Measurements from ENCODE around the gene ARID4B.
"Not testable (repeated sequence)": the region's sequence is repeated elsewhere in the genome, so short reads cannot be mapped to it uniquely, and the experiment has no call there.

The ARID4B gene, protein sequence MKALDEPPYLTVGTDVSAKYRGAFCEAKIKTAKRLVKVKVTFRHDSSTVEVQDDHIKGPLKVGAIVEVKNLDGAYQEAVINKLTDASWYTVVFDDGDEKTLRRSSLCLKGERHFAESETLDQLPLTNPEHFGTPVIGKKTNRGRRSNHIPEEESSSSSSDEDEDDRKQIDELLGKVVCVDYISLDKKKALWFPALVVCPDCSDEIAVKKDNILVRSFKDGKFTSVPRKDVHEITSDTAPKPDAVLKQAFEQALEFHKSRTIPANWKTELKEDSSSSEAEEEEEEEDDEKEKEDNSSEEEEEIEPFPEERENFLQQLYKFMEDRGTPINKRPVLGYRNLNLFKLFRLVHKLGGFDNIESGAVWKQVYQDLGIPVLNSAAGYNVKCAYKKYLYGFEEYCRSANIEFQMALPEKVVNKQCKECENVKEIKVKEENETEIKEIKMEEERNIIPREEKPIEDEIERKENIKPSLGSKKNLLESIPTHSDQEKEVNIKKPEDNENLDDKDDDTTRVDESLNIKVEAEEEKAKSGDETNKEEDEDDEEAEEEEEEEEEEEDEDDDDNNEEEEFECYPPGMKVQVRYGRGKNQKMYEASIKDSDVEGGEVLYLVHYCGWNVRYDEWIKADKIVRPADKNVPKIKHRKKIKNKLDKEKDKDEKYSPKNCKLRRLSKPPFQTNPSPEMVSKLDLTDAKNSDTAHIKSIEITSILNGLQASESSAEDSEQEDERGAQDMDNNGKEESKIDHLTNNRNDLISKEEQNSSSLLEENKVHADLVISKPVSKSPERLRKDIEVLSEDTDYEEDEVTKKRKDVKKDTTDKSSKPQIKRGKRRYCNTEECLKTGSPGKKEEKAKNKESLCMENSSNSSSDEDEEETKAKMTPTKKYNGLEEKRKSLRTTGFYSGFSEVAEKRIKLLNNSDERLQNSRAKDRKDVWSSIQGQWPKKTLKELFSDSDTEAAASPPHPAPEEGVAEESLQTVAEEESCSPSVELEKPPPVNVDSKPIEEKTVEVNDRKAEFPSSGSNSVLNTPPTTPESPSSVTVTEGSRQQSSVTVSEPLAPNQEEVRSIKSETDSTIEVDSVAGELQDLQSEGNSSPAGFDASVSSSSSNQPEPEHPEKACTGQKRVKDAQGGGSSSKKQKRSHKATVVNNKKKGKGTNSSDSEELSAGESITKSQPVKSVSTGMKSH (N-terminal part only)

DNA sequence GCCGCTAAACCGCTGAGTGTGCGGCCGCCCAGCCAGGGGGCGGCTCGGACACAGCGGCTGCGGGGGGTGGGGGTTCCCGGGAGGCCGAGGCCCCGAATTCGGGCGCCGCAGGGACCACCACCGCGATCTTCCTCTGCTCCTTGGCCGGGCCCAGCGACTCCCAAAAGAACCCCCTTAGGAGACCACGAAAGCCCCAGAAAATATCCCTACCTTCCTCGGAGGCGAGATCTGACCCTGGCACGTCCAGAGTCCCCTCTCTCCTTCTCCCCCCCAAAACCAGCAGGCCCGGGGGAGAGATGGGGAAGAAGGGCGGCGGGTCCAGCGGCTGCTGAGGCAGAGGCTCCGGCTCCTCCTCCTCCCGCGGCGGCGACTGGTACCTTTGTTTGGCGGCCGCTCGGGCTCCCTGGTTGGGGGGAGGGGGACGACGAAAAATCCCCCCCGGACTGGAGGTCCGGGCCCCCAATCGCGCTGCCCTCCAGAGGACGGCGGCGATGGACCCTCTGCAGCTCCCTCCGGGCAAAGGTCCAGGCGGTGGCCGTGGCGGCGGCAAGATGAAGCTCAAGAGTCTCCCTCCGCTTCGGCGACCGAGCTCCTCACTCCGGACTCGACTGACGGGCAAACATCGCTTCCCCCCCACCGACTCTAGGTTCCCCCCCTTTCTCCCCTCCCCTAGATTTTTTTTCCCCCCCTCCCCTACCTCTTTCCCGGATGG, at the start of gene ARID4B:
Gene ARID4B (minus strand): TSS at position 621 of the 712 bp plus-strand sequence. CDS start 1,260 bp downstream, outside the sequence.
- DNase-seq (ENCODE audit: low read depth): no peak

DNA sequence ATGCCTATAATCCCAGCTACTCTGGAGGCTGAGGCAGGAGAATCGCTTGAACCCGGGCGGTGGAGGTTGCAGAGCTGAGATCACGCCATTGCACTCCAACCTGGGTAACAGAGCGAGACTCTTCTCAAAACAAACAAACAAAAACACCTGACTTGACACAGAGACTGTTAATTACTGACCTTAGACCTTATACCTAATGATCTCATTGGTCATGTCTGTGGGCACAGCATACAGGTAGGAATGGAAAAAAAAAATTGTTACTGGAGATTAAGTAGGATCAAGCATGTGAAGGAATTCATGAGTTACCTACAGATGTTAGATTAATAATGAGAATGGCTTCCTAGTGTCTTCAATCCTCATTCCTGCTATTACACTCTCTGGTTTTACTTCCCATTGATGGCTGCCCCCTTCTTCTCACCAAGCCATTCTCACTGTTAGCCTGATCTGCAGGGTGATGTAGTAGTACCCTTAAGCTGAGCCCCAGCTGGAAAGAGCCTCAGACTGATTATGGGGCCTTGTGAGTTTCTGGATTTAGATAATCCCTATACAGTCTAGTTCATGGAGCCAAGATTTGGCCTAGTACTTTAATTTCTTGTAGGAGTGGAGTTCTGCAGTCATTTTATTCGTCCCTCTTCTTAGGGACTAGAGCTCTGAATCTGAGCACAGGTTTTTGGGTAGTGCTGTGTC, 48.1 kb upstream of the ARID4B start:
- no peak for DNase-seq (ENCODE audit: low read depth)

DNA sequence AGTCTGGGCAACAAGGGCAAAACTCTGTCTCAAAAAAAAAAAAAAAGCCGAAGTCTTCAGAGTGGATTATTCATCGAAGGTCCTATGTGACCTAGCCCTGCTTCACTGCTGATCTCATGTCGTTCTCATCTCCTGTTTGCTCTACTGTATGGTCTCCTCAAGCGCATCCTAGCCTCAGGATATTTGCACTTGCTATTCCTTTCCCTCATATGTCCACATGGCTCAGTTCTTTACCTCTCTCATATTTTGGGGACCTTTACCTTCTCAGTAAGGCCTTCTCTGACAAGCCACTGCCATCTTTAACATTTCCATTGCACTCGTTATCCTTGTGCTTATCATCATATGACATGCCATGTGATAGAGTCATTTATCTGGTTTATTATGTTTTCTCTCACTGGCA, 41.8 kb upstream of the ARID4B start:
- no peak for DNase-seq (ENCODE audit: low read depth)

DNA sequence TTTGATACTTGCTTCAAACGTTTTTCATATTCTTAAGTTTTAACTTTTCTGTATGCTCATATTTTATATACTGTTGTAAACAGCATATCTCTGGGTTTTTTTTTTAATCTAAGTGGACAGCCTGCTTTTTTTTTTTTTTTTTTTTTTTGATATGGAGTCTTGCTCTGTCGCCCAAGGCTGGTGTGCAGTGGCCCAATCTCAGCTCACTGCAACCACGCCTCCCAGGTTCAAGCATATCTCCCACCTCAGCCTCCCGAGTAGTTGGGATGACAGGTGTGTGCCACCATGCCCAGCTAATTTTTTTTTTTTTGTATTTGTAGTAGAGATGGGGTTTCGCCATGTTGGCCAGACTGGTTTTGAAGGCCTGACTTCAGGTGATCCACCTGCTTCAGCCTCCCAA, 40.4 kb upstream of the ARID4B start:
- no peak for DNase-seq (ENCODE audit: low read depth)

DNA sequence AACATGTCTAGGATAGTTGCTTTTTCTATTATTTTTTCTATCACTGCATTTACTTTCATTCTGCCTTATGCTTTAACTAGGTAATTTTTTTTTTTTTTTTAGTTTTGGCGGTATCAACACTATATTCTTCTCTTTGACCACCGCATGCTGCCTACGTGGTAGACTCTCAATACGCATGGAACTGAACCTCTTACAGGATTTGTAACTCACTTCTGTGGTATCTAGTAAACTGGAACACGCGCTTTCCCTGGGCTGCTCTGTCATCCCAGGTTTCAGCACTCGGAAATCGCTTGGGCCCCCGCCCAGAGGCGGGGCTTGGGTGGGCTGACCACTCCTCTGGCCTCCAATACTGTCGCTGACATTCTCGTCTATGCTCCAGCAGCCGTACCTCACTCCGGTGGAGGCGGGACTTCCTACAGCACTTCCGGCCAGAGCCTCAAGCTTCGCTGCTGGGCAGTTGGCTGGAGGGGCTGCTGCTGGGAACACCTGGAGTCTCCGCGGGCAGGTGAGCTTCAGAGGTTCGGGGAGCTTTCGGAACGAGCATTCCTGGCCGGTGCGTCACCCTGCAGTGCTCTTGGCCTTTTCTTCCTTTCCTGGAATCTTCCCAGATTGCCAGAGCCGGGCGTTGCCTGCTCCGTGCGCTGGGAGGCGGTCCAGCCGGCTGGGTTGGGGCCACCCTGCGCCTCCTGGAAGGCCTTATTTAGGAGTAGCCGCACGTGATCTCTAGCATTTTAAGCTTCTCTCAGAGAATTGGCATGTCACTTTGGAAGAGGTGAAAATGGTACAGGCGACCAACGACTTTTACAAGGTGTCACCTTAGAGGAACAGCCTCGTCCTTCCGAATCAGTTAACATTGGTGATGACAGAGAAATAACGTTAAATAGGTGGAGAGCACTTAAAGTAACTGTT, 39.3 kb upstream of the ARID4B start, which contains the start of gene TBCE:
Gene TBCE (plus strand): TSS at position 428 of the 909 bp plus-strand sequence. CDS start 12,623 bp downstream, outside the sequence.
- peak; percentile 92 for DNase-seq (ENCODE audit: low read depth)

DNA sequence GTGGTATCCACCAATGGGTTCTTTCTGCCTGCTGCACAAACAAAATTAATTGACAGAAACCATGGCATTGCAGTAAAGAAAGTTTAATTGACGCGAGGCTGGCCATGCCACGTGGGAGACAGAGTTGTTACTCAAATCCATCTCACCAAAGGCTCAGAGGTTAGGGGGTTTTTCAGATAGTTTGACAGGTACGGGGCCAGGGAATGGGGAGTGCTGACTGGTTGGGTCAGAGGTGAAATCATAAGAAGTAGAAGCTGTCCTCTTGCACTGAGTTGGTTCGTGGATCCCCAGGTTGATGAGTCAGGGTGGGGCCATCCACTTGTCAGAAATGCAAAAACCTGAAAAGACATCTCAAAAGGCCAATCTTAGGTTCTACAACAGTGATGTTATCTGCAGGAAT, 38.3 kb upstream of the ARID4B start:
- no peak for DNase-seq (ENCODE audit: low read depth)

DNA sequence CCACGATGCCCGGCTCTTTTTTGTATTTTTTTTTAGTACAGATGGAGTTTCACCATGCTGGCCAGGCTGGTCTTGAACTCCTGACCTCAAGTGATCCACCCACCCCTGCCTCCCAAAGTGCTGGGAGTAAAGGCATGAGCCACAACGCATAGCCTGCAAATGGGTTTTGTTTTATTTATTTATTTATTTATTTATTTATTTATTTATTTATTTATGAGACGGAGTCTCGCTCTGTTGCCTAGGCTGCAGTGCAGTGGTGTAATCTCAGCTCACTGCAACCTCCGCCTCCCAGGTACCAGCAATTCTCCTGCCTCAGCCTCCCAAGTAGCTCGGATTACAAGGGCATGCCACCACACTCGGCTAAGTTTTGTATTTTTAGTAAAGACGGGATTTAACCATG, 36.2 kb upstream of the ARID4B start:
- DNase-seq (ENCODE audit: low read depth): not testable (repeated sequence)

DNA sequence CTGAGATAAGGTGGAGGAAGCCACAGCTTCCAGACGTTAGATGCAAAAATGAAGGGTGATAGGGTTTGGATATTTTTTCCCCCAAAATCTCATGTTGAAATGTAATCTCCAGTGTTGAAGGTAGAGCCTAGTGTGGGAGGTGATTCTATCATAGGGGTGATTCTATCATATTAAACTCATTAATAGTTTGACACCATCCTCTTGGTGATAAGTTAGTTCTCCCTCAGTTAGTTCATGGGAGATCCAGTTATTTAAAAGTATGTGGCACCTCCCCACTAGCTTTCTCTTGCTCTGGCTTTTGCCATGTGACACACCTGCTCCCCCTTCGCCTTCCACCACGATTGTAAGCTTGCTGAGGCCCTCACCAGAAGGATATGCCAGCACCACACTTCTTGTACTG, 30.9 kb upstream of the ARID4B start:
- no peak for DNase-seq (ENCODE audit: low read depth)

DNA sequence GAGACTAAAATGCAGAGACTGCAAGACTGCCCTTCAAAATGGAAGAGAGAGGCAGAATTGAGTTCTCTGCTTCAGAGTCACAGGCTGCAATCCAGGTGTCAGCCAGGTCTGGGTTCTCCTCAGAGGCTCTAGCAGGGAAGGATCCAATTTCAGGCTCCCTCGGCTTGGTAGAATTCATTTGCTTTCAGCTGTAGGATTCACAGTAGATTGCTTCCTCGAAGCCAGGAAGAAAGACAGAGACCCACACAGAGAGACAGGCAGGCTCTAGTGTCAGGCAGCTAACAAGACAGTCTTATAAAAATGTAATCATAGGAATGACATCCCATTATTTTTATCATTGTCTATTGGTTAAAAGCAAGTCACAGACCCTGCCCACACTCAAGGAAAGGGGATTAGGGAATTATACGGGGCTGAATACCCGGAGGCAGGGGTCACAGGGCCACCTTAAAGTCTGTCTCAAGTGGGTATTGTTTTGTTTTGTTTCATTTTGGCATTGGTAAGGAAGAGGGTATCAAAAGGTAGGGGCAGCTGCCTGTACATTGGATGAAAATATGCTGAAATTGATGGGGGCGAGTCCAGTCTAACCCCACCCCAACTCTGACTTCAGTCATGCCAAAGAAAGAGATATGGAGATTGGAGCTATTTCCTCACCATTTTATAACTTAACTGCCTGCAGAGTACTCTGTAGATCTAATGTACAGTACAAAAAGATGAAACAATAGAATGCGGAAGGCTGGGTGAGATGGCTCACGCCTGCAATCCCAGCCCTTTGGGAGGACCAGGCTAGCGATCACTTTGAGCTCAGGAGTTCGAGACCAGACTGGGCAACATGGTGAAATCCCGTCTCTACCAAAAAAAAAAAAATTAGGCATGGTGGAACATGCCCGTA, 29.8 kb upstream of the ARID4B start:
- no peak for DNase-seq (ENCODE audit: low read depth)

DNA sequence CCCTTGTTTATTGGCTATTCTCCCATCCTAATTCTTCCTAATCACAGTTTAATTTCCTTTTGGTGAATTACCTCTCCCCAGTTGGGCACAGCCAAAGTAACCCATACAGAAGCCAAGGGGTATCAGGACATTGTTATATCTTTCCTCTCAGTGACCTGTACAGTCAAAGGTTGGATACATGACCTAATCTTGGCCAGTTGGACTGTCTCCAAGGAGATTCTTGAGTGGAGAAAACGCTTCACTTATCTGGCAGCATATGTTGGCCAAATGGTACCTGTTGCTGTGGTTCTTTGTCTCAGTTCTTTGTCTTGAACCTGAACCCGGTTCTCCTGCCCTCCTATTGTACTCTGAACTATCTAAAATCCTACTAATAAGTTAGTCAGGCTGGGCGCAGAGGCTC, 23.9 kb upstream of the ARID4B start:
- DNase-seq (ENCODE audit: low read depth): no peak

DNA sequence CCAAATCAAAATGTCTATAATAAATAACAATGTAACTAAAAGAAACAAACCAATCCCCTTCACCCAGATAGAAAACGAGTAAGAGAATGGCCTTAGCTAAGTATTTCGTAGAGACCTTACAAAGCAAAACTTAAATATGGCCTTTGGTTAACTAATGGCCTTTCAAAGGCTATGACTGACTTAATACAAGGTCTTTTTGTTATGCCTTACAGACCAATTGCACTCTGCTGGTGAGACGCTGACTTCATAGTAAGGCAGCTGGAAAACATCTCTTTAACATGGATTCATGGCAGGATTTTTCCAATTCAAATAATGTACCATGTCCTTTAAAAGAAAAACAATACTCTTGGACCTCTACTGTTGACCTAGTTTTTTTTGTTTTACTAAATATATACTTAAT, 23.5 kb upstream of the ARID4B start:
- no peak for DNase-seq (ENCODE audit: low read depth)

DNA sequence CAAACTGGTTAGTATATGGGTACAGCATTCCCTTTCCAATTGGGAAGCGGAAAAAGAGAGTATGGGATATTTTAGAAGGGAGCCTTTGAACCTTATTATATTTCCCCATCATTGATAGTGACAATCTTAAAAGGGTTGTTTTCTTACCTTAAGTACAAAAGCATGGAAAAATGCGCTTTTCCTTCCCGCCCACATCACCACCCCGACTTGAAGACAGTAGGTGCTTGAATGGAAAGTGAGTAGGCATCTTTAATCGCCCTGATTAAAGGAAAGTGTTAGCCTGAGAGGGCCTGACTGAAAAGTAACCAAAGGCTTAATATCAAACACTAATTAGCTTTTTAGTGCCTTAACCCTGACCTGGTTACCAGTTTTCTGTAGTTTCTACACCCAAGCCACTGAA, 15.7 kb upstream of the ARID4B start:
- DNase-seq (ENCODE audit: low read depth): no peak

DNA sequence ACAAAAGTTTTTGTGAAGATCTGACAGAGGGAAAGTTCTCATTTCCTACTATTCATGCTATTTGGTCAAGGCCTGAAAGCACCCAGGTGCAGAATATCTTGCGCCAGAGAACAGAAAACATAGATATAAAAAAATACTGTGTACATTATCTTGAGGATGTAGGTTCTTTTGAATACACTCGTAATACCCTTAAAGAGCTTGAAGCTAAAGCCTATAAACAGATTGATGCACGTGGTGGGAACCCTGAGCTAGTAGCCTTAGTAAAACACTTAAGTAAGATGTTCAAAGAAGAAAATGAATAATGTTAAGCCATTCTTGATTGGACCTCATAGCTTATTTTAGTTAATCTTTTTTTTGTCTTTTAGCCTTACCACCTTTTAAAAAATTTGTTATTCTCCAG, 14.5 kb upstream of the ARID4B start:
- no peak for DNase-seq (ENCODE audit: low read depth)

DNA sequence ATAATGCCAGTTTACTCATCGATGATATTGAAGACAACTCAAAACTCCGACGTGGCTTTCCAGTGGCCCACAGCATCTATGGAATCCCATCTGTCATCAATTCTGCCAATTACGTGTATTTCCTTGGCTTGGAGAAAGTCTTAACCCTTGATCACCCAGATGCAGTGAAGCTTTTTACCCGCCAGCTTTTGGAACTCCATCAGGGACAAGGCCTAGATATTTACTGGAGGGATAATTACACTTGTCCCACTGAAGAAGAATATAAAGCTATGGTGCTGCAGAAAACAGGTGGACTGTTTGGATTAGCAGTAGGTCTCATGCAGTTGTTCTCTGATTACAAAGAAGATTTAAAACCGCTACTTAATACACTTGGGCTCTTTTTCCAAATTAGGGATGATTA, 14.1 kb upstream of the ARID4B start:
- DNase-seq (ENCODE audit: low read depth): no peak

DNA sequence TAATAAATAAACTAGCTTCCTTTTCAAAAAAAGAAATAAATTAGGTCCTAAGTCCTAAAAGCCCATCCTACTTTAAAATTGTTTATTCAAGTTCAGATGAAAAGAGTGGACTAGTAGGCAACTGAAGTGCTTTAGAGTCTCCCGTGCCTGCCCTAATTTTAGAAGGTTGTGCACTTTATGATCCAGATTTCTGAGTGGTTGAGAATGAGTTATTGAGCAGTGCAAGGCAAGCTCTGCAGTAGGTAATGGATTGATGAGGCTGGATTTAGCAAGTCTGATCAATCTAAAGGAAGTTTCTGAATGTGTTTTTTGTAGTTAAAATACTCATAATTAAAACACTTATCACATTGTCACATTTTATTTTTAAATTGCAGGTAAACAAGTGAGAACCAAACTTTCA, 13.4 kb upstream of the ARID4B start:
- DNase-seq (ENCODE audit: low read depth): no peak

DNA sequence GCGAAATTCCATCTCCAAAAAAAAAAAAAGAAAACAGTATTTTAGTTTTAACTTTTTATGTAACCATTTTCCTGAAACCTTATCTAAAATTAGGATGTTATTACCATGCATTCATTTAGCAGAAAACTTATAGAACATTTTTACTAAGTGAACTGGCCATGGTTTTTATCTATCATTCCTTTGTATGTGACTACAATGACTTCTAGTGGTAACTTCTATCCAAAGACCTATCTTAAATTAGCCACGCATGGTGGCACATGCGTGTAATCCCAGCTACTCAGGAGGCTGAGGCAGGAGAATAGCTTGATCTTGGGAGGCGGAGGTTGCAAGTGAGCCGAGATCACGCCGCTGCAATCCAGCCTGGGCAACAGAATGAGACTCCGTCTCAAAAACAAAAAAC, 11.8 kb upstream of the ARID4B start:
- no peak for DNase-seq (ENCODE audit: low read depth)

DNA sequence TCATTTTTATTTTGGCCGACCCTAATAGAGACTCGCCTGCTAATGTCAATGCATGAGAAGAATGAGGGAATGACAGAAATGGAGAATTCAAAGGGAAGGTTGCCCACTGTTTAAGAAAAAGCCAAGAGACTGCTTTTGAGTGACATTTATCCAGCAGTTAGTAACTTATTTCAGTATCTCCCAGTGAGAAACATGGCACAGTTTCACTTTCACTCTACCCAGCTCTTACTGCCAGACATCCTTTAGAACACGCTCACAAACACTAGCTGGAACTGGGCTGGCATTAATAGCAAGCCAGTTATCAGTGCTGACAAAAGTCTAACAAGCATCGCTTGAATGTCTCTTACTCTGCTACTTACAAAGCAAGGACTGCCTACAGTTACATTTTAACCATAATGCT, 8.9 kb upstream of the ARID4B start:
- DNase-seq (ENCODE audit: low read depth): no peak

DNA sequence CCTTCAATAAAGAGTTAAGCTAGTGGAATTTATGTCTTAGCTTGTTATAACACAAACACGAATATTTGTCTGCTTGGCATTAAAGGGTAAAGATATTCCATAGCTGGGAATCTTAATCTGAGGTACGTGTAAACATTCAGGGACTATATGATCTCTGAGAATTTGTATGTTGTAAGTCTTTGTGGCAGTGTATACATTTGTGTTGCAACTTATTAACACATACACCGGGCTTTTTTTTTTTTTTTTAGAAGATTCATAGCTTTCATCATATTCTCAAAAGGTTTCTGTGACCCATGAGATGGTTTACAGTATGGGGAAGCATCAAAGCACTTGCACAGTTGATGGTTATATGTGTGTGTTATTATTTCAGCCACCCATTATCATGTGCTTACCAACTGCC, 3.4 kb upstream of the ARID4B start:
- DNase-seq (ENCODE audit: low read depth): no peak

DNA sequence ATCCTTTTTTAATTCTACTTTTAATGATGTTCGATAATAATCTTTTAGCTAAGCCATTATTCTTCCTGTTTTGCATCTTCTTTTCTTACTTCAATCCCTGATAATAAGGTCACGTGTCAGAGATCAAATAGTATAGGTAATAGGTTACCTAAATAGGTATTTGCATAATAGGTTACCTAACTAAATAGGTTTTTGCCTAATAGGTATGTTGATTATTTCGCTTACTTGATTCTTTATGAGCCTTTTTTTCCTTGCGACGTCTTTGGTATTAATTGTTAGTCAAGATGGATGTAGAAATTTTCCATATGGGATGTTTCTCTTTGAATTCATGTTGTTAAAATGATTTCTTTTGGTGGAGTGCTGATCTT, 2.9 kb upstream of the ARID4B start:
- no peak for DNase-seq (ENCODE audit: low read depth)

All from non-pigmented ciliary epithelial cell (primary cell).